K562 (cell line): ENCODE measurements around the gene FARSA. TPM values are rescaled to one million over a fixed set of nuclear protein-coding genes. Genes with fewer than 3 reads are reported as not detected.

Experiments used
- ARID3A ChIP-seq: IDR thresholded peaks from 2 replicates; pipeline ENCODE4 v1.6.1; 2012; ENCODE audit warnings: low read depth, low read length, improper control_type of control experiment, borderline replicate concordance
- ASH1L ChIP-seq: fragments of 450-650 bp; IDR thresholded peaks from 2 replicates; pipeline ENCODE4 v1.6.1; 2018; ENCODE audit warnings: borderline replicate concordance, mild to moderate bottlenecking, low read depth; ENCODE audit not compliant: partially characterized antibody
- BMI1 ChIP-seq: fragments of 150-350 bp; IDR thresholded peaks from 2 replicates; pipeline ENCODE4 v1.6.1; 2014; ENCODE audit warnings: low read length
- CBX1 ChIP-seq: sonication (generic); IDR thresholded peaks from 2 replicates; pipeline ENCODE4 v1.6.1; 2016; ENCODE audit warnings: antibody characterized with exemption, low read depth, mild to moderate bottlenecking
- CLOCK ChIP-seq: fragments of 250-450 bp; sonication (Bioruptor Pico); IDR thresholded peaks from 2 replicates; pipeline ENCODE4 v1.4.0; 2020; ENCODE audit warnings: mild to moderate bottlenecking, moderate library complexity, borderline replicate concordance
- MTF1 ChIP-seq: fragments of 250-450 bp; sonication (Bioruptor Pico); IDR thresholded peaks from 2 replicates; pipeline ENCODE4 v1.9.0; 2021; ENCODE audit warnings: moderate library complexity, mild to moderate bottlenecking, inconsistent platforms, borderline replicate concordance
- PKNOX1 ChIP-seq: fragments of 450-650 bp; IDR thresholded peaks from 2 replicates; pipeline ENCODE4 v1.6.1; 2016
- PTBP1 ChIP-seq: fragments of 200-400 bp; formaldehyde crosslinking; IDR thresholded peaks from 2 replicates; pipeline ENCODE4 v1.6.1; 2017; ENCODE audit warnings: low read depth, low read length
- RBFOX2 ChIP-seq: fragments of 200-400 bp; formaldehyde crosslinking; IDR thresholded peaks from 2 replicates; pipeline ENCODE4 v1.6.1; 2017; ENCODE audit warnings: low read depth, mild to moderate bottlenecking, low read length, moderate library complexity
- SOX6 ChIP-seq: fragments of 450-650 bp; IDR thresholded peaks from 2 replicates; pipeline ENCODE4 v1.6.1; 2014; ENCODE audit warnings: mild to moderate bottlenecking
- SRF ChIP-seq, 2 experiments: fragments of 250-450, 450-650 bp in 1 of 2; sonication (Bioruptor Pico) in 1 of 2; sonication (generic) in 1 of 2; formaldehyde crosslinking; IDR thresholded peaks; 2 replicates each; pipeline versions ENCODE4 v1.5.0 to v1.5.1; 2020 to 2022; ENCODE audit warnings: mild to moderate bottlenecking in 1 of 2, missing genetic modification reagents in 1 of 2
- SUPT5H ChIP-seq: fragments of 450-650 bp; IDR thresholded peaks from 2 replicates; pipeline ENCODE4 v1.6.1; 2016
- TCFL5 ChIP-seq: fragments of 250-450 bp; sonication (Bioruptor Pico); conservative IDR thresholded peaks from 2 replicates; pipeline ENCODE4 v1.6.1; 2021; ENCODE audit warnings: mild to moderate bottlenecking, moderate library complexity, matching md5 sums
- TRIM25 ChIP-seq: fragments of 450-650 bp; IDR thresholded peaks from 2 replicates; pipeline ENCODE4 v1.7.0; 2016; ENCODE audit warnings: borderline replicate concordance
- ZBTB43 ChIP-seq: sonication (generic); formaldehyde crosslinking; IDR thresholded peaks from 2 replicates; pipeline ENCODE4 v1.8.0; 2023; ENCODE audit warnings: mild to moderate bottlenecking, missing genetic modification reagents
- ZNF143 ChIP-seq: sonication (generic); formaldehyde crosslinking; IDR thresholded peaks from 2 replicates; pipeline ENCODE4 v1.9.0; 2022; ENCODE audit warnings: mild to moderate bottlenecking, missing genetic modification reagents
- ZNF232 ChIP-seq: sonication (generic); formaldehyde crosslinking; IDR thresholded peaks from 2 replicates; pipeline ENCODE4 v1.8.0; 2022; ENCODE audit warnings: mild to moderate bottlenecking, missing genetic modification reagents
- ZNF695 ChIP-seq: fragments of 450-650 bp; formaldehyde crosslinking; IDR thresholded peaks from 2 replicates; pipeline ENCODE4 v1.4.0; 2020; ENCODE audit warnings: mild to moderate bottlenecking, moderate library complexity
- polyA plus RNA-seq, 8 experiments: library from polyadenylated mRNA; depleted of rRNA in 4 of 8; stranded (reverse) in 5 of 8; unstranded in 3 of 8; fragments of >200 nt; fragmentation: Nextera tagmentation in 2 of 8; fragmentation: Illumina TruSeq in 1 of 8; extraction: Ambion mirVana in 2 of 8; extraction: Trizol in 1 of 8; gene quantifications; 2 replicates each; pipeline versions ENCODE4 v1.2.1 to v1.2.3, GENCODE V29; 2011 to 2014; ENCODE audit warnings: inconsistent platforms in 1 of 8, missing spikeins in 1 of 8
- total RNA-seq, 7 experiments: library from RNA; depleted of rRNA in 6 of 7; stranded (reverse); fragments of >200 nt in 6 of 7; fragmentation: Illumina TruSeq in 2 of 7; extraction: Trizol in 2 of 7; gene quantifications; 2 replicates each; pipeline versions ENCODE4 v1.2.1 to v1.2.3, GENCODE V29; 2011 to 2021; ENCODE audit warnings: low replicate concordance in 1 of 7

The FARSA gene
- total and polyA plus RNA-seq, 9 of the 15 experiments (the other 6 are each of a cell fraction or from before 2014, with no cell fraction given): 25.2 to 237 (median 89.6) TPM

DNA sequence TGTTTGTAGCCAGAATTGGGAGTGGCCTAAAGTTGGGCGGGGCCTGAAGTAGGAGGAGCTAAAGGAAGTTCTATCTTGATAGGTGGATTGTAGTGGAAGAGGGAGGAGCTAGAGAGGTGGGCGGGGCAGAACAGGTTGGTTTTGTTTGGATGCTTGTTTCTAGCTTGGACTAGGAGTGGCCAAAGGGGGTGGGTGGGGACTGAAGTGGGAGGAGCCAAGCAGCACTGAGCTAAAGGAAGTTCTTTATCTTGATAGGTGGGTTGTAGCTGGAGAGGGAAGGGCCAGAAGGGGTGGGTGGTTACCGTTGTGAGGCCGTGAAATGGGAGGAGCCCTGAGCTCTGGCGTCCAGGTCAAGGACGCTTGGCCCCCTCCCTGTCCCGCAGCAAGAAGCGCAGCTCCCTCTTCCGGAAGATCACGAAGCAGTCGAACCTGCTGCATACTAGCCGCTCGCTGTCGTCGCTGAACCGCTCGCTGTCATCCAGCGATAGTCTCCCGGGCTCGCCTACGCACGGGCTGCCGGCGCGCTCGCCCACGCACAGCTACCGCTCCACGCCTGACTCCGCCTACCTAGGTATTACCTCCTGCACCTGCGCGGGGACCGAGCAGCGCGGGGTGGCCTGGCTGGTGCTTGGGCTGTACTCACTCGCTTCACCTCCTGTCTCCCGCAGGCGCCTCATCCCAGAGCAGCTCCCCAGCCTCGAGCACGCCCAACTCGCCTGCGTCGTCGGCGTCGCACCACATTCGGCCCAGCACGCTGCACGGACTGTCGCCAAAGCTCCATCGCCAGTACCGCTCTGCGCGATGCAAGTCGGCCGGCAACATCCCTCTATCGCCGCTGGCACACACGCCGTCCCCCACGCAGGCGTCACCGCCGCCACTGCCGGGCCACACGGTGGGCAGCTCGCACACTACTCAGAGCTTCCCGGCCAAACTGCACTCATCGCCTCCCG lies 60.3 kb downstream of the FARSA start (continued):
- no peak for TF ChIP-seq TRIM25
- TF ChIP-seq TCFL5 (CRISPR knock-in tag): no peak
- TF ChIP-seq ZBTB43 (CRISPR knock-in tag): no peak
- TF ChIP-seq RBFOX2: peak; percentile 35; the same call in 1 of the 2 replicates
- TF ChIP-seq SRF (CRISPR knock-in tag; IDR thresholded peaks at IDR 0.05): no peak
- TF ChIP-seq ZNF695 (CRISPR knock-in tag): no peak
- no peak for TF ChIP-seq CLOCK (CRISPR knock-in tag)
- TF ChIP-seq PTBP1: no peak
- TF ChIP-seq ZNF232 (CRISPR knock-in tag): no peak
- TF ChIP-seq SOX6: no peak
- no peak for TF ChIP-seq ARID3A
- TF ChIP-seq PKNOX1: no peak
- no peak for TF ChIP-seq ASH1L
- TF ChIP-seq ZNF143: peak; percentile 45; the same call in 1 of the 2 replicates
- 0 out of 2 replicates have a peak, but pooled peaks have one; percentile 60 for TF ChIP-seq CBX1
- TF ChIP-seq BMI1: no peak
- TF ChIP-seq SUPT5H: no peak
- no peak for TF ChIP-seq MTF1 (CRISPR knock-in tag)
